ENCODE measurements around the gene ENHO. TPM values are rescaled to one million over a fixed set of nuclear protein-coding genes. Genes with fewer than 3 reads are reported as not detected.

The ENHO gene
- total and polyA plus RNA-seq, 2 of the 8 experiments (the other 6 are each of a cell fraction or from before 2014, with no cell fraction given), result 12.2 to 49.4 TPM

DNA sequence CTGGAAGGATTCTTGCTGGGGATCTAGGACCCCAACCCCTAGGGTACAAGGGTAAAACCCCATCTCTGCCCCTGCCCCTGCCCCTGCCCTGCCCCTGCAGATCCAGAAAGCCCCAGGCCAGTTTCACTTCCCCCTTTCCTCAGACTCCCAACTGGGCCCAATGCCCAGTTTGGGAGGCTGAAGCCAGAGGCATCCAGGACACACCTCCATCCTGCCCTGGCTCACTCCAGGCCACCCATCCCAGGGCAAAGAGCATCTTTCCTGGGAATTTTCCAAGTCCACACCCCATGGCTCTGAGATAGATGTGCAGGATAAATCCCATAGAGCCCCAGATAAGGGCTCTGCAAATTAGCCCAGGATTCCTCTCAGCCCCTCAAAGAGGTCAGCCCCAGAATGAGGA, 49.3 kb upstream of the ENHO start (continued):
- TF ChIP-seq, protein P1, sequence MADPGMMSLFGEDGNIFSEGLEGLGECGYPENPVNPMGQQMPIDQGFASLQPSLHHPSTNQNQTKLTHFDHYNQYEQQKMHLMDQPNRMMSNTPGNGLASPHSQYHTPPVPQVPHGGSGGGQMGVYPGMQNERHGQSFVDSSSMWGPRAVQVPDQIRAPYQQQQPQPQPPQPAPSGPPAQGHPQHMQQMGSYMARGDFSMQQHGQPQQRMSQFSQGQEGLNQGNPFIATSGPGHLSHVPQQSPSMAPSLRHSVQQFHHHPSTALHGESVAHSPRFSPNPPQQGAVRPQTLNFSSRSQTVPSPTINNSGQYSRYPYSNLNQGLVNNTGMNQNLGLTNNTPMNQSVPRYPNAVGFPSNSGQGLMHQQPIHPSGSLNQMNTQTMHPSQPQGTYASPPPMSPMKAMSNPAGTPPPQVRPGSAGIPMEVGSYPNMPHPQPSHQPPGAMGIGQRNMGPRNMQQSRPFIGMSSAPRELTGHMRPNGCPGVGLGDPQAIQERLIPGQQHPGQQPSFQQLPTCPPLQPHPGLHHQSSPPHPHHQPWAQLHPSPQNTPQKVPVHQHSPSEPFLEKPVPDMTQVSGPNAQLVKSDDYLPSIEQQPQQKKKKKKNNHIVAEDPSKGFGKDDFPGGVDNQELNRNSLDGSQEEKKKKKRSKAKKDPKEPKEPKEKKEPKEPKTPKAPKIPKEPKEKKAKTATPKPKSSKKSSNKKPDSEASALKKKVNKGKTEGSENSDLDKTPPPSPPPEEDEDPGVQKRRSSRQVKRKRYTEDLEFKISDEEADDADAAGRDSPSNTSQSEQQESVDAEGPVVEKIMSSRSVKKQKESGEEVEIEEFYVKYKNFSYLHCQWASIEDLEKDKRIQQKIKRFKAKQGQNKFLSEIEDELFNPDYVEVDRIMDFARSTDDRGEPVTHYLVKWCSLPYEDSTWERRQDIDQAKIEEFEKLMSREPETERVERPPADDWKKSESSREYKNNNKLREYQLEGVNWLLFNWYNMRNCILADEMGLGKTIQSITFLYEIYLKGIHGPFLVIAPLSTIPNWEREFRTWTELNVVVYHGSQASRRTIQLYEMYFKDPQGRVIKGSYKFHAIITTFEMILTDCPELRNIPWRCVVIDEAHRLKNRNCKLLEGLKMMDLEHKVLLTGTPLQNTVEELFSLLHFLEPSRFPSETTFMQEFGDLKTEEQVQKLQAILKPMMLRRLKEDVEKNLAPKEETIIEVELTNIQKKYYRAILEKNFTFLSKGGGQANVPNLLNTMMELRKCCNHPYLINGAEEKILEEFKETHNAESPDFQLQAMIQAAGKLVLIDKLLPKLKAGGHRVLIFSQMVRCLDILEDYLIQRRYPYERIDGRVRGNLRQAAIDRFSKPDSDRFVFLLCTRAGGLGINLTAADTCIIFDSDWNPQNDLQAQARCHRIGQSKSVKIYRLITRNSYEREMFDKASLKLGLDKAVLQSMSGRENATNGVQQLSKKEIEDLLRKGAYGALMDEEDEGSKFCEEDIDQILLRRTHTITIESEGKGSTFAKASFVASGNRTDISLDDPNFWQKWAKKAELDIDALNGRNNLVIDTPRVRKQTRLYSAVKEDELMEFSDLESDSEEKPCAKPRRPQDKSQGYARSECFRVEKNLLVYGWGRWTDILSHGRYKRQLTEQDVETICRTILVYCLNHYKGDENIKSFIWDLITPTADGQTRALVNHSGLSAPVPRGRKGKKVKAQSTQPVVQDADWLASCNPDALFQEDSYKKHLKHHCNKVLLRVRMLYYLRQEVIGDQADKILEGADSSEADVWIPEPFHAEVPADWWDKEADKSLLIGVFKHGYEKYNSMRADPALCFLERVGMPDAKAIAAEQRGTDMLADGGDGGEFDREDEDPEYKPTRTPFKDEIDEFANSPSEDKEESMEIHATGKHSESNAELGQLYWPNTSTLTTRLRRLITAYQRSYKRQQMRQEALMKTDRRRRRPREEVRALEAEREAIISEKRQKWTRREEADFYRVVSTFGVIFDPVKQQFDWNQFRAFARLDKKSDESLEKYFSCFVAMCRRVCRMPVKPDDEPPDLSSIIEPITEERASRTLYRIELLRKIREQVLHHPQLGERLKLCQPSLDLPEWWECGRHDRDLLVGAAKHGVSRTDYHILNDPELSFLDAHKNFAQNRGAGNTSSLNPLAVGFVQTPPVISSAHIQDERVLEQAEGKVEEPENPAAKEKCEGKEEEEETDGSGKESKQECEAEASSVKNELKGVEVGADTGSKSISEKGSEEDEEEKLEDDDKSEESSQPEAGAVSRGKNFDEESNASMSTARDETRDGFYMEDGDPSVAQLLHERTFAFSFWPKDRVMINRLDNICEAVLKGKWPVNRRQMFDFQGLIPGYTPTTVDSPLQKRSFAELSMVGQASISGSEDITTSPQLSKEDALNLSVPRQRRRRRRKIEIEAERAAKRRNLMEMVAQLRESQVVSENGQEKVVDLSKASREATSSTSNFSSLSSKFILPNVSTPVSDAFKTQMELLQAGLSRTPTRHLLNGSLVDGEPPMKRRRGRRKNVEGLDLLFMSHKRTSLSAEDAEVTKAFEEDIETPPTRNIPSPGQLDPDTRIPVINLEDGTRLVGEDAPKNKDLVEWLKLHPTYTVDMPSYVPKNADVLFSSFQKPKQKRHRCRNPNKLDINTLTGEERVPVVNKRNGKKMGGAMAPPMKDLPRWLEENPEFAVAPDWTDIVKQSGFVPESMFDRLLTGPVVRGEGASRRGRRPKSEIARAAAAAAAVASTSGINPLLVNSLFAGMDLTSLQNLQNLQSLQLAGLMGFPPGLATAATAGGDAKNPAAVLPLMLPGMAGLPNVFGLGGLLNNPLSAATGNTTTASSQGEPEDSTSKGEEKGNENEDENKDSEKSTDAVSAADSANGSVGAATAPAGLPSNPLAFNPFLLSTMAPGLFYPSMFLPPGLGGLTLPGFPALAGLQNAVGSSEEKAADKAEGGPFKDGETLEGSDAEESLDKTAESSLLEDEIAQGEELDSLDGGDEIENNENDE (IDR thresholded peaks at IDR 0.05; ENCODE audit: insufficient replicate concordance, low read length), result no peak
- no peak for TF ChIP-seq SIN3A (conservative IDR thresholded peaks at IDR 0.05 in 1 of 2, IDR thresholded peaks at IDR 0.05 in 1 of 2; ENCODE audit: low read depth in 1 of 2, low read length in 2 of 2)
- no peak for TF ChIP-seq CBX8 (IDR thresholded peaks at IDR 0.05; ENCODE audit: borderline replicate concordance, low read depth, low read length)
- TF ChIP-seq POU5F1 (IDR thresholded peaks at IDR 0.05; ENCODE audit: low read depth, low read length), result no peak
- TF ChIP-seq RBBP5 (IDR thresholded peaks at IDR 0.05; ENCODE audit: borderline replicate concordance, low read depth, low read length), result no peak
- TF ChIP-seq PHF8 (conservative IDR thresholded peaks at IDR 0.05; ENCODE audit: low read depth, low read length), result no peak
- TF ChIP-seq TAF1 (IDR thresholded peaks at IDR 0.05; ENCODE audit: low read depth, low read length), result no peak
- TF ChIP-seq RXRA (IDR thresholded peaks at IDR 0.05; ENCODE audit: insufficient read depth, low read depth, low read length), result no peak
- TF ChIP-seq ZNF274 (IDR thresholded peaks at IDR 0.05; ENCODE audit: borderline replicate concordance, extremely low read depth, low read length), result no peak
- TF ChIP-seq BCL11A (IDR thresholded peaks at IDR 0.05; ENCODE audit: low read depth in 2 of 2, low read length in 2 of 2), result no peak
- no peak for TF ChIP-seq KDM1A (IDR thresholded peaks at IDR 0.05; ENCODE audit: borderline replicate concordance, low read length)
- no peak for TF ChIP-seq YY1 (IDR thresholded peaks at IDR 0.05; ENCODE audit: low read depth, low read length)
